HG03039 (cell line): ENCODE data around the gene KIF7.

Experiments
- ATAC-seq: cut with Tn5 transposase; IDR thresholded peaks from one replicate; pipeline ENCODE4 v1.9.1; 2021; ENCODE audit warnings: mild to moderate bottlenecking, moderate library complexity; ENCODE audit not compliant: unreplicated experiment

The KIF7 gene

GRCh38 chr15:89671687-89672086, 16.4 kb upstream of the KIF7 start:
- no peak for ATAC-seq

- ATAC-seq: no peak
Measured at GRCh38 chr15:89670971-89671560, 15.8 kb upstream of the KIF7 start.

GRCh38 chr15:89669941-89670340, 14.7 kb upstream of the KIF7 start:
- ATAC-seq: no peak

GRCh38 chr15:89669309-89669865, 14.1 kb upstream of the KIF7 start:
- ATAC-seq: no peak

- ATAC-seq: no peak
Measured at GRCh38 chr15:89668171-89668570, 12.9 kb upstream of the KIF7 start.

- ATAC-seq: no peak
Measured at GRCh38 chr15:89667706-89667960, 12.4 kb upstream of the KIF7 start.

- ATAC-seq: no peak
Measured at GRCh38 chr15:89666858-89667705, 11.8 kb upstream of the KIF7 start.

GRCh38 chr15:89666184-89666857, 11.1 kb upstream of the KIF7 start:
- ATAC-seq: no peak

GRCh38 chr15:89665449-89666181, 10.3 kb upstream of the KIF7 start:
- ATAC-seq: no peak

GRCh38 chr15:89664441-89665350, 9.4 kb upstream of the KIF7 start:
- ATAC-seq: no peak

- no peak for ATAC-seq
Measured at GRCh38 chr15:89662893-89663626, 7.8 kb upstream of the KIF7 start.

- no peak for ATAC-seq
Measured at GRCh38 chr15:89660556-89660955, 5.3 kb upstream of the KIF7 start.

- ATAC-seq: no peak
Measured at GRCh38 chr15:89659295-89659694, 4.0 kb upstream of the KIF7 start.

- no peak for ATAC-seq
Measured at GRCh38 chr15:89657686-89658200, 2.5 kb upstream of the KIF7 start.

- ATAC-seq: no peak
Measured at GRCh38 chr15:89656116-89656815, 999 bp upstream of the KIF7 start.

- no peak for ATAC-seq
Measured at GRCh38 chr15:89654301-89654761, 936 bp downstream of the KIF7 start.

- no peak for ATAC-seq
Measured at GRCh38 chr15:89653578-89653977, 1.7 kb downstream of the KIF7 start.

- no peak for ATAC-seq
Measured at GRCh38 chr15:89652666-89653065, 2.6 kb downstream of the KIF7 start.

GRCh38 chr15:89652131-89652530, 3.1 kb downstream of the KIF7 start:
- ATAC-seq: no peak
